OCI-LY1 (cell line): Measurements from ENCODE around the gene PLXNB3.

Experiments used
- H2AFZ ChIP-seq: fragments of 200-600 bp; sonication (generic), shearing (Covaris generic); 2 replicates; pipeline ENCODE4 v1.6.0; 2014; ENCODE audit warnings: antibody characterized with exemption, mild to moderate bottlenecking, low read length
- H3F3A ChIP-seq: fragments of 200-600 bp; sonication (generic), shearing (Covaris generic); 2 replicates; pipeline ENCODE4 v1.6.0; 2014; ENCODE audit warnings: mild to moderate bottlenecking, antibody characterized with exemption, low read length, moderate library complexity; ENCODE audit not compliant: insufficient read depth
- H3K27ac ChIP-seq: fragments of 200-600 bp; sonication (generic); 2 replicates; pipeline ENCODE4 v1.5.1; 2014; ENCODE audit warnings: low read length, mixed run types, mild to moderate bottlenecking, low read depth; ENCODE audit not compliant: poor library complexity, severe bottlenecking
- H3K27me3 ChIP-seq: fragments of 200-600 bp; sonication (generic); 2 replicates; pipeline ENCODE4 v1.6.0; 2014; ENCODE audit warnings: antibody characterized with exemption, mild to moderate bottlenecking, low read length, moderate library complexity; ENCODE audit not compliant: insufficient read depth
- H3K36me3 ChIP-seq: fragments of 200-600 bp; sonication (generic); 2 replicates; pipeline ENCODE4 v1.6.1; 2014; ENCODE audit warnings: mild to moderate bottlenecking, antibody characterized with exemption, low read length, moderate library complexity, mixed read lengths; ENCODE audit not compliant: insufficient read depth
- H3K4me1 ChIP-seq: fragments of 200-600 bp; sonication (generic); 2 replicates; pipeline ENCODE4 v1.5.1; 2014; ENCODE audit warnings: mild to moderate bottlenecking, low read length, moderate library complexity; ENCODE audit not compliant: insufficient read depth, severe bottlenecking
- H3K4me2 ChIP-seq: fragments of 200-600 bp; sonication (generic), shearing (Covaris generic); 2 replicates; pipeline ENCODE4 v1.6.1; 2014; ENCODE audit warnings: low read length
- H3K4me3 ChIP-seq: fragments of 200-600 bp; sonication (generic); 2 replicates; pipeline ENCODE4 v1.5.1; 2014; ENCODE audit warnings: low read length, low read depth, mild to moderate bottlenecking, mixed read lengths; ENCODE audit not compliant: poor library complexity, severe bottlenecking
- H3K79me2 ChIP-seq: fragments of 200-600 bp; shearing (Covaris generic); 2 replicates; pipeline ENCODE4 v1.6.1; 2016; ENCODE audit warnings: mixed run types, low read length, mixed read lengths; ENCODE audit not compliant: insufficient read depth
- H3K9ac ChIP-seq: fragments of 200-600 bp; sonication (generic), shearing (Covaris generic); 2 replicates; pipeline ENCODE4 v1.6.1; 2014; ENCODE audit warnings: mild to moderate bottlenecking, low read length, mixed read lengths
- H3K9me2 ChIP-seq: fragments of 200-600 bp; sonication (generic), shearing (Covaris generic); 2 replicates; pipeline ENCODE4 v1.6.1; 2014; ENCODE audit warnings: low read depth, mild to moderate bottlenecking, low read length, mixed read lengths
- H3K9me3 ChIP-seq: fragments of 200-600 bp; shearing (Covaris generic); 2 replicates; pipeline ENCODE4 v1.6.1; 2014; ENCODE audit warnings: low read length, mixed read lengths
- H4K20me1 ChIP-seq: fragments of 200-600 bp; sonication (generic), shearing (Covaris generic); 2 replicates; pipeline ENCODE4 v1.6.0; 2016; ENCODE audit warnings: mild to moderate bottlenecking, low read length; ENCODE audit not compliant: insufficient read depth
- CTCF ChIP-seq: fragments of 200-600 bp; sonication (generic), shearing (Covaris generic); IDR thresholded peaks from 2 replicates; pipeline ENCODE4 v1.5.1; 2017; ENCODE audit warnings: mild to moderate bottlenecking, antibody characterized with exemption, low read length, moderate library complexity, mixed read lengths
- EZH2 ChIP-seq: fragments of 200-600 bp; sonication (generic), shearing (Covaris generic); IDR thresholded peaks from 2 replicates; pipeline ENCODE4 v1.8.0; 2017; ENCODE audit warnings: borderline replicate concordance, mixed run types, mild to moderate bottlenecking, antibody characterized with exemption, low read length, moderate library complexity, mixed read lengths

The PLXNB3 gene

DNA sequence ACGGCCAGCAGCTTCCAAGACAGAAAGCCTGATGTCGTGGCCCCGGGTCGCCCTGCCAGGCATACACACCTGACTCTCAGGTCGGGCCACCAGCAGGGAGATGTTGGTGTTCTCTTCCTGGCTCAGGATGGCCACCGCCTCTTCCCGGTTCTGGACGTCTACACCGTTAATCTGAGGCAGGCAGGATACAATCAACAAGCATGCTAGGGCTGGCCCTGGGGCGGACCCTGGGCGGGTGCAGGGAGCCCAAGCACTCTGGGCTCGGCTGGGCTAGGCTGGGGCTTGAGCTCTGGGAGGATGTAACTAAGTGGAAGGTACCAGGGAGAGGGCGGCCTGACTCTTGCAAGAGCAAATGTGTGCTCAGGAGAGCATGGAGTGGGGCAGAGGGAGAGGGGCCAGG is 41.4 kb downstream of the PLXNB3 start:
- H3K4me2 ChIP-seq = no peak overlapping the region
- H3K4me3 ChIP-seq = no peak overlapping the region
- no peaks in the 10 kb centered on the region for H3K9me2 ChIP-seq
- no peaks in the 10 kb centered on the region for H3K36me3 ChIP-seq
- H2AFZ ChIP-seq = no peak overlapping the region
- no peaks in the 10 kb centered on the region for H3K27me3 ChIP-seq
- H3K27ac ChIP-seq = no peak overlapping the region
- H3K79me2 ChIP-seq = no peaks in the 10 kb centered on the region
- no peak overlapping the region for H3K9ac ChIP-seq
- H3K9me3 ChIP-seq = no peaks in the 10 kb centered on the region
- TF ChIP-seq CTCF (no peak), EZH2 (no peak)
- no peaks in the 10 kb centered on the region for H3F3A ChIP-seq
- H3K4me1 ChIP-seq = no peaks in the 10 kb centered on the region
- H4K20me1 ChIP-seq = no peaks in the 10 kb centered on the region

DNA sequence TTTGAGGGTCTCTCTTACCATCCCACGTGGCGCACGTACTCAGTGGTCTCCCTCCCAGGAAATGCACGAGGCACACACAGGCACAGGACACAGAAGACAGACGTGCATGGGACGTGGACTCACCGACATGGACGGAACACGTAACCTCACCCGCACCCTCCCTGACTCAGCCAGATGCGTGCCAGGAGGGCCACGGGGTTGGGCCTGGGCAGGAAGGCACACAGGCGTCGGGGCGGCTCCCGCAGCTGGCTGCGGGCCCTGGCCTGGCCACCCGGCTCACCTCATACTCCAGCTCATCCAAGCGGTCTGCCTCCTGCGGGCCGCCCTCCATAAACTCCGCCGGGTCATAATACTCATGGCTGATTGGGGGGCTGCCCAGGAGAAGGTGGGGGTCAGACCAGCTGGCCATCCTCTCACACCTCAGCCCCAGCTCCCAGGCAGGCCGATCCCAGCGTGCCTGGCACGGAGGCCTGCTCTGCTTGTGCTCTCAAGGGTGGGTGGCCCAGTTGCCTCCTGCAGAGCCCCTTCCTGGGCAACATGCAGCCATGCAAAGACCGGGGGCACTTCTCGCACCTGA is 43.0 kb downstream of the PLXNB3 start:
- Histone ChIP-seq H3K79me2 (no peaks in the 10 kb centered on the region), H3K27ac (no peak overlapping the region), H3K4me2 (no peak overlapping the region), H3K9ac (no peak overlapping the region), H4K20me1 (no peaks in the 10 kb centered on the region), H3K4me3 (no peak overlapping the region), H3F3A (no peaks in the 10 kb centered on the region), H3K9me3 (no peaks in the 10 kb centered on the region), H2AFZ (no peak overlapping the region), H3K4me1 (no peaks in the 10 kb centered on the region), H3K27me3 (no peaks in the 10 kb centered on the region), H3K36me3 (no peaks in the 10 kb centered on the region), H3K9me2 (no peaks in the 10 kb centered on the region)
- TF ChIP-seq CTCF (no peak), EZH2 (no peak)

GRCh38 chrX:153807976-153808375 is 43.9 kb downstream of the PLXNB3 start:
- TF ChIP-seq CTCF (no peak), EZH2 (no peak)
- no peaks in the 10 kb centered on the region for H3K79me2 ChIP-seq
- H3K4me1 ChIP-seq = no peaks in the 10 kb centered on the region
- H3K36me3 ChIP-seq = no peaks in the 10 kb centered on the region
- H3K9me2 ChIP-seq = no peaks in the 10 kb centered on the region
- no peaks in the 10 kb centered on the region for H3K9me3 ChIP-seq
- no peak overlapping the region for H3K4me2 ChIP-seq
- H3K27me3 ChIP-seq = no peaks in the 10 kb centered on the region
- no peaks in the 10 kb centered on the region for H4K20me1 ChIP-seq
- H3K4me3 ChIP-seq = no peak overlapping the region
- no peaks in the 10 kb centered on the region for H3F3A ChIP-seq
- no peak overlapping the region for H3K27ac ChIP-seq
- no peak overlapping the region for H2AFZ ChIP-seq
- H3K9ac ChIP-seq = no peak overlapping the region
